ENCODE results near the gene OASL.

OASL gene

DNA sequence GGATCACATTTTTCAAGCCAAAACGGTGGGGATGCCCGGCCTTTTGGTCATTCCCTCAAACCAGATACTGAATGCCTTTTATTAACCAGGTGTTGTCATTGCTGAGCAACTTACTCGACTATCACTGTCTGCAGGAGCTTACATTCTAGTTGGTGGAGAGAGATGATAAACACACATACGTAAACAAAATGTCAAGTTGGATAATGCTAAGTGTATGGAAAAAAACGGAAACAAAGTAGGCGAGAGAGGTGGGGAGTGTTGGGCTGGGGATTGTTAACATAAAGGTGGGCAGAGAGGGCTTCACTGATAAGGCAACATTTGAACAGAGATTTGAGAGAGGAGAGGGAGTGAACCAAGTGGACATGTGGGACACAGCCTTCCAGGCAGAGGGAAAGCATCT lies 27.2 kb downstream of the OASL start:
- TF ChIP-seq GATA1 (IDR thresholded peaks at IDR 0.05; ENCODE audit: low read depth, low read length) (no peak), POLR2A (IDR thresholded peaks at IDR 0.05; ENCODE audit: low read length) (no peak)
- DNase-seq, result no peak

DNA sequence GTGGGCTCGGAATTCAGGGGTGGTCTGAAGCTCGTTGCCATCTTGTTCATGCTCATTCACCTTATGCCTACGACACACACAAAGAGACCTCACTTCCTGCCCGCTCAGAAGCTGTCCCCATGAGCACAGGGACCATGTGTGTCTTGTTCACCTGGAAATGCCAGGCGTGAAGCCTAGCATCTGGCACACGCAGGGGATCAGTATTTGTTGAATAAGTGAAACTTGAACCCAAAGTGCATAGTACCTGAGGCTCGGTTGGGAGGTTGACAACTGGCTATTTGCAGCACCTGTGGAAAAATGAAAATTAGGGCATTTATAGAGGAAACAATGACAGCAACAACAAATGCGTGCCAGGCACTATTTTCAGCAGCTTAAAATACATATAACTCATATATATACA lies 28.2 kb downstream of the OASL start:
- no peak for DNase-seq
- TF ChIP-seq POLR2A (IDR thresholded peaks at IDR 0.05; ENCODE audit: low read length), result no peak
- no peak for TF ChIP-seq GATA1 (IDR thresholded peaks at IDR 0.05; ENCODE audit: low read depth, low read length)

DNA sequence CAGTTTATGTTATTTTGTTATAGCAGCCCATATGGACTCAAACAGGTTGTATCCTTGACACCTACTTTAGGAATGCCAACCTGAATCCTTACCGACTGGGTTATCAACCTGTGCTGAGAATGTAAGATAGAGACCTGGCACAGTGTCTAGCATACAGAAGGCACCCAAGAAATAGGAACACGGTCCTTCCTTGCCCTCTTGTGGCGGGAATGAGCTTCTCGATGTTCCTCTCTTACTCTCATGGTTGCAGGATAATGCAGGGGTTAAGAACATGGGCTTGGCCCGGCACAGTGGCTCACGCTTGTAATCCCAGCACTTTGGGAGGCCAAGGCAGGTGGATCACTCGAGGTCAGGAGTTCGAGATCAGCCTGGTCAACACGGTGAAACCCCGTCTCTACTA lies 29.3 kb downstream of the OASL start:
- peak; percentile 26 to 30 for DNase-seq
- TF ChIP-seq GATA1 (IDR thresholded peaks at IDR 0.05; ENCODE audit: low read depth, low read length) (no peak), POLR2A (IDR thresholded peaks at IDR 0.05; ENCODE audit: low read length) (no peak)

DNA sequence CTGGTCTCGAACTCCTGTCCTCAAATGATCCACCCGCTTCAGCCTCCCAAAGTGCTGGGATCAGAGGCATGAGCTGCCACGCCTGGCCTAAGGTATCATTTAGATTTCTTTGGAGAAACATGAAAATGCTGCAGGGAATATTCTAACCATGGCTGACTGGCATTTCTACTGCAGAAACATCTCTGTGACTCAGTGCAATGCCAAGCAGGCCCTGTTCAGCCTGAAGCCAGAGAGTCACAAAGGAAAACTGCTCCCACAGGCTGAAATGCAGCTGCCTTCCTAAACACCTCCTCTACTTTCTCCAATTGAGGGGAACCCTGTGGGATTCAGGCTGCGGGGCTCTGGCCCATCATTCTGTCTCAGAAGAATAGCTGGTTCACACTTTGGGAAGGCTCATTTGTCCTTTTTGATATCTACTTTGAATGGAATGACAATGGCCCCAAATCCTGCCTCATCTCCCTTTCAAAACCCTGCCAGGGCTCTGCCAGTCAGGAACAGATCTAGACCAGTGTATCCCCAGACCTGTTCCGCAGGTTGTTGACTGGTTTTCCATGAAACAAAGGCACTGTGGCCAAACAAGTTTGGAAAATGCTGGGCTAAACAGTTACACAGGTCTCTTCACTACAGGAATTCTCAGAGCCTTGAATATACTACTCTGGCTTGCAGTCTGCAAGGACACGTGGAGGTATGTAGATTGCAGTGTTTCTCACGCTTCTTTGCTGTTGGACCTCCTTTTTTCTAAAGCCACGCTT lies 30.5 kb downstream of the OASL start:
- no peak for DNase-seq
- no peak for TF ChIP-seq GATA1 (IDR thresholded peaks at IDR 0.05; ENCODE audit: low read depth, low read length)
- TF ChIP-seq POLR2A (IDR thresholded peaks at IDR 0.05; ENCODE audit: low read length), result no peak

GRCh38 chr12:121005346-121005815 lies 33.7 kb downstream of the OASL start:
- peak; percentile 62 to 66 for DNase-seq
- no peak for TF ChIP-seq POLR2A (IDR thresholded peaks at IDR 0.05; ENCODE audit: low read length)
- no peak for TF ChIP-seq GATA1 (IDR thresholded peaks at IDR 0.05; ENCODE audit: low read depth, low read length)

GRCh38 chr12:121004253-121004815 lies 34.7 kb downstream of the OASL start:
- DNase-seq, result no peak

GRCh38 chr12:121003650-121004049 lies 35.4 kb downstream of the OASL start:
- TF ChIP-seq GATA1 (IDR thresholded peaks at IDR 0.05; ENCODE audit: low read depth, low read length), result no peak
- no peak for TF ChIP-seq POLR2A (IDR thresholded peaks at IDR 0.05; ENCODE audit: low read length)
- peak in 1 of 2 experiments; percentile 15 for DNase-seq

More at GRCh38 chr12:121004253-121004815, 34.7 kb downstream of the OASL start:
- TF ChIP-seq GATA1 (IDR thresholded peaks at IDR 0.05; ENCODE audit: low read depth, low read length) (no peak), POLR2A (IDR thresholded peaks at IDR 0.05; ENCODE audit: low read length) (no peak)

DNA sequence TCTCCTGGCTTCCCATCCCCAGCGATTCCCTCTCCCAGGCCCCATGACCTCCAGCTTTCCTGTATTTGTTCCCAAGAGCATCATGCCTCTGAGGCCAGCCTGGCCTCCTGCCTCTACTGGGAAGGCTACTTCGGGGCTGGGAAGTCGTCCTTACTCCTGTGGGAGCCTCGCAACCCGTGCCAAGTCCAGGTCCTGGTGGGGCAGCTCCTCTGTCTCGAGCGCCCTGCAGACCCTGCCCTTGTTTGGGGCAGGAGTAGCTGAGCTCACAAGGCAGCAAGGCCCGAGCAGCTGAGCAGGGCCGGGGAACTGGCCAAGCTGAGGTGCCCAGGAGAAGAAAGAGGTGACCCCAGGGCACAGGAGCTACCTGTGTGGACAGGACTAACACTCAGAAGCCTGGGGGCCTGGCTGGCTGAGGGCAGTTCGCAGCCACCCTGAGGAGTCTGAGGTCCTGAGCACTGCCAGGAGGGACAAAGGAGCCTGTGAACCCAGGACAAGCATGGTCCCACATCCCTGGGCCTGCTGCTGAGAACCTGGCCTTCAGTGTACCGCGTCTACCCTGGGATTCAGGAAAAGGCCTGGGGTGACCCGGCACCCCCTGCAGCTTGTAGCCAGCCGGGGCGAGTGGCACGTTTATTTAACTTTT lies 37.1 kb downstream of the OASL start:
- no peak for TF ChIP-seq POLR2A (IDR thresholded peaks at IDR 0.05; ENCODE audit: low read length)
- no peak for TF ChIP-seq GATA1 (IDR thresholded peaks at IDR 0.05; ENCODE audit: low read depth, low read length)

GRCh38 chr12:121001060-121001459 lies 38.0 kb downstream of the OASL start:
- DNase-seq, result no peak

More for the DNA sequence above, 37.1 kb downstream of the OASL start:
- DNase-seq, result no peak

DNA sequence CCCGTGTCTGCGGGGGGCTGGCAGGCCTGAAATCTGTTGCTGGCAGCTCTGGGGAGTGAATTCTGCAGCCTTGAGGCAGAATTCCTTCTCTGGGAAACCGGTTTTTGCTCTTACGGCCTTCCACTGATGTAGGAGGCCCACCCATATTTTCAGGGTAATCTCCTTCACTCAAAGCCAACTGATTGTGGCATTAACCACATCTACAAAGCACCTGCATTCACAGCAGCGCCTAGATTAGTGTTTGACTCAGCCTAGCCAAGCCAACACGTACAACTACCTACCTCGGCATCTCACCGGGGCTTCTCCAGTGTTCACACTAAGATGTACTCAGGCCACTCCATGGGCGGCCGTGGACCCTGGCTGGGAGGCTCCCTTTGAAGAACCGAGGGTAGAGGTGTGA lies 38.5 kb downstream of the OASL start:
- no peak for DNase-seq
- TF ChIP-seq POLR2A (IDR thresholded peaks at IDR 0.05; ENCODE audit: low read length) (no peak), GATA1 (IDR thresholded peaks at IDR 0.05; ENCODE audit: low read depth, low read length) (no peak)

More at GRCh38 chr12:121001060-121001459, 38.0 kb downstream of the OASL start:
- TF ChIP-seq GATA1 (IDR thresholded peaks at IDR 0.05; ENCODE audit: low read depth, low read length), result no peak
- no peak for TF ChIP-seq POLR2A (IDR thresholded peaks at IDR 0.05; ENCODE audit: low read length)

- TF ChIP-seq POLR2A (IDR thresholded peaks at IDR 0.05; ENCODE audit: low read length) (no peak), GATA1 (IDR thresholded peaks at IDR 0.05; ENCODE audit: low read depth, low read length) (no peak)
- DNase-seq, result no peak
Observed at GRCh38 chr12:120999191-121000120, 39.6 kb downstream of the OASL start.

GRCh38 chr12:120998435-120998834 lies 40.6 kb downstream of the OASL start:
- TF ChIP-seq POLR2A (IDR thresholded peaks at IDR 0.05; ENCODE audit: low read length) (no peak), GATA1 (IDR thresholded peaks at IDR 0.05; ENCODE audit: low read depth, low read length) (no peak)
- no peak for DNase-seq

GRCh38 chr12:120997448-120997847 lies 41.6 kb downstream of the OASL start:
- TF ChIP-seq GATA1 (IDR thresholded peaks at IDR 0.05; ENCODE audit: low read depth, low read length) (no peak), POLR2A (IDR thresholded peaks at IDR 0.05; ENCODE audit: low read length) (no peak)
- DNase-seq, result no peak
